HG02571 (cell line): ENCODE results near the gene MXI1.
A peak's percentile ranks its signal among the peaks of the same experiment; 100 is the strongest.

Experiments
- ATAC-seq: cut with Tn5 transposase; IDR thresholded peaks from one replicate; pipeline ENCODE4 v1.9.1; 2021; ENCODE audit warnings: mild to moderate bottlenecking, moderate library complexity; ENCODE audit not compliant: unreplicated experiment

MXI1 gene

DNA sequence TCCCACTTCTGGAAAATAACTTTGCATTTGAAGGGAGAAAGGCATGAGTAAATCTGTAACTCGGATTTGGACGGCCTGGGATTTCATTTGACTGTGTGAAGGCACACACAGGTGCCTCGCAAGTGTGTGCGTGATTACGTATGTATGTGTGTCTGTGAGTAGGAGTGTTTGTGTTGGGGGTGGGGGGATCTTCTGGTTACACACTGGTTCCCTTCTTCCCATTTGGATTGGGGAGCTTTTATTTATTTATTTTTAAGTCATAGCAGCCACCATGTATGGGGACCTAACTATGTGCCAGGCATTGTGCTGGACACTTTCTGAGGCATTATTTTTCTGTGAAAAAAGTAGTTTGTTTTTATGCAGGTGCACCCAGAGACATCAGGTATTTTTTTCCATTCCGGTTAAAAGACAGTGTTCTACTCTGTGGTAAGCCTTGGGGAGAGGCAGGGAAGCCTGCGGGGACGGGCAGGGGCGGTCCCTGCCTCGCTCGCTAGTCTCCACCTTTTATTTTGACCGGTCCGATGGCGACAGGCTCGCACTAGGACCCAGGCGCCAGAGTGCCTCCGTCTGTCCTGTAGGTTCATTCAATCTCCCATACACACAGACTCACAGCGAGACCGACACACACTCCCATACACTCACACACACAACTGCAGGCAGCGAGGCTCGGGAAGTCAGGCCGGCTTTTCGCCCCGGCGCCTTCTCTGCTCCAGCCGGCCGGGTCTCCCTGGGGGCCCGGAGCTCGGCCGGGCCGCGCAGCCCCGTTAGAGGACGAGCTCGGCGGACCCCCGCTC, at the start of gene MXI1:
MXI1 (plus strand) TSS at position 595 of the 794 bp plus-strand sequence. CDS start 204 bp downstream, outside the sequence.
- peak; percentile 50 for ATAC-seq

DNA sequence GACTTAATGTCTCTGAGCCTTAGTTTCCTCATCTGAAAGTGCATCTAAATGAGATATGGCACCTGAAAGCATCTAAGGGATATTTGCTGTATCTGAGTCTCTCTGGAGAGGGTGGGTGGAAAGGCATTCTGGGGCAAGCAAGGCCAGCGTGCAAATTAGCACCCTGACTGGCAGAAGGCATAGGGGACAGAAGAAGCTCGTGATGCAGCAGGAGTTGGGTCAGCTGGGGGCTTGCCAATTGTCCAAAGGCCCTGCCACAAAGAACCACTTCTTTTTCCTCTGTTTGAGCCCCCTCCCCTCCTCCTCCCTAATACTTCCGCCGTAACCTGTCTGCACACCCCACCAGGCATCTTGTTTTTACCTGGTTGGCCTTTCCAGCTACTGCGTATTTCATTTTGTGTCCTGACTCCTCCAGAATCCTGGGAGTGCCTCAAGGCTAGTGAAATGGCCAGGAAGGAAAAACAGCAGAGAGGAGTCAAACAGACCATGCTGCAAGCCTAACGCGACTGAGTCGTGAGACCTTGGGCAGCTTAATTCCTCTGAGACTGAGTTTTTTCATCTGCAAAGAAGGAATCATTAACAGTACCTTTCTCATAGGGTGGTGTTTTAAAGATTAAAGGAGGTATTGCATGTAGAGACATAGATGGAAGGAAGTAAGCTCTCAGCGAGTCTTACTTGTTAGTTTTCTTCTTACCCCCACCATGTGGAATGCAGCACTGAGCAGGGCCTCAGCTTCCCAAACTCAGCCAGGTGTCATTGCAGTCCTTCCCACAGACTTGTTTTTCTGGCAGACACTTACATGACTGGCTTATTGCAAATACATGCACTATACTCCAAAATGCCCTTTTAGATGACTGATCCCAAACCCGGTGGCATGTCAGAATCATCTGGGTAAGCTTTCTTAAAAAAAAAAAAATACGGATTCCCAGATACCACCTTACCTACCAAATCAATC, 49.1 kb upstream of the MXI1 start:
- no peak for ATAC-seq

DNA sequence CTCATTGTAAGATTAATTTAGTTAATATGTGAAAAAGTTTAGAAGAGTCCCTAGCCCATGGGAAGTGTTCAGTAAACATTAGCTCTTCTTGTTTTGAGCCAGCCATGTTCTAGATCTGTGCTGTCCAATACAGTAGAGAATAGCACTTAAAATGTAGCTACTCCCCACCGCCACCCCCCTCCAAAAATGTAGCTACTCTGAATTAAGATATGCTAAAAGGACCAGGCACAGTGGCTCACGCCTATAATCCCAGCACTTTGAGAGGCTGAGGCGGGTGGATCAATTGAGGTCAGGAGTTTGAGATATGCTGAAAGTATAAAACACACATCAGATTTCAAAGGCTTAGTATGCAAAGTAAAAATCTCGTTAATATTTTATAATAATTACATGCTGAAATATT, 47.3 kb upstream of the MXI1 start:
- no peak for ATAC-seq

DNA sequence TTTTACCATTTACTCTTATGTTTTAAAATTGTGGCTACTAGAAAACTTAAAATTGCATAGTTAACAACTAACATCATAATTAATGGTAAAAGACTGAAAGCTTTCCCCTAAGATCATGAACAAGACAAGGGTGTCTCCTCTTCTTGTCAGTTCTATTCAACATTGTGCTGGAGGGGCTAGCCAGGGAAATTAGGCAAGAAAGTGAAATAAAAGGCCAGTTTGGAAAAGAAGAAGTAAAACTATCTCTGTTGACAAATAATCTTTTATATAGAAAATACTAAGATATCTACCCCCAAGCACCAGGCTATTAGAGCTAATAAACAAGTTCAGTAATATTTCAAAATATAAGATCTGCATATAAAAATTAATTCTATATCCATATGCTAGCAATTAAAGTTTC, 46.9 kb upstream of the MXI1 start:
- ATAC-seq = no peak

DNA sequence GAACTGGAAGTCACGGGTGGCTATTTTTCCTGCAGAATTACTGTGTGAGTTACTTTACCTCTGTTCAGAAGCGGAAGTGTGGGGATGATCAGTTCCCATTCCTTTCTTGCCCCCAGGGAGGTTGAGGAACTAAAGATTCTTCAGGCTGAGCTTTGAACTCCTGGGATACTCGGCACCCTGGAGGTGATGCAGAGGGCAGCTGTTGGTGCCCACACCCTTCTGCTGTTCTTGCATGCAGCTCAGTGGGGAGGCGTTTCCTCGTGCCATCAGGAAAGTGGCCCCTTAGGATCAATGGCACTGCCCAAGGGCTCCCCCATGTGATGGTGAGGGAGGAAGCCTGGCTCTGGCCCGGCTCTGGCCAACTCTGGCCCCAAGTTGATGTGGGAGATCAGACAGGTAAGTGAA, 44.7 kb upstream of the MXI1 start:
- ATAC-seq = no peak

DNA sequence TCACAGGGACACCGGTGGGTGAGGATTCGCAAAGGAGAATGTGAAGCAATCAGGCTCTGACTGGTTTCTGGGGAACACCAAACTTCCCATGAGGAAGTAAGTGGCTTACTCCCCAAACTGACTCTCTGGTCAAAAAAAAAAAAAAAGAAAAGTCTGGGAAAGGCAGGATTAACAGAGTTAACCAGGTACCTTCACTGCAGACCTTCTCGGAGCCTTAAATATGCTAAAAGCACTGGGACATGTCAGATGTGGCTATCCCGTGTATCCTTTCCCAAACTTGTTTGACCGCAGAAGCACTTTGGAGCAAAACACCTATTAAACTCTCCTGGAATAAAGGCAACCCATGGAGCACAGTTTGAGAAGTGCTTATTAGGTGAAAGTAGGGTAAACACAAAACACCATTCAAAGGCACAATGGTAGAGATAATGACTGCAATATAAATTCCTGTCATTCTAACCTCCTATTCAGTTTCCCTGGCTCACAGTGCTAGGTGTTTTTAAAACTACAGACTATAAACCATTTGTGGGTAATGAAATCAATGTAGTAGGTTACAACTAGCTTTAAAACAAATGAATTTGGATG, 44.1 kb upstream of the MXI1 start:
- ATAC-seq = no peak

DNA sequence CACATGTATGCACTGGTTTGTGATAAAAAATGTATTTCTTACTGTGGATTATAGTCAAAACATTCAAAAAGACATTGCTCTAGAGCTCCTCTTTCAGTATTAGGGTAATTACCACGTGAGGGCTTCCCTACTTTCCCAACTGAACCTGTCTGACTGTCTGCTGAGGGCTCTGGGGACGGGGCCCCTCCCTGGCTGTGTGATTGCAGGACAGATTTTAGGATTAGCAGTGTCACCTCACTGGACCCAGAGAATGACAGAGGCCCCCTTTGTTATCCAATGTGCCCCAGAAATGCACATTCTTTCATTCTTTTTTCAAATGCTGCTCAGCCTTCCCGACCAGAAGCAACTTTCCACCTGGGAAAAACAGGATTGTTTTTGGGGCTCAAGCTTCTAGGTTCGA, 43.6 kb upstream of the MXI1 start:
- no peak for ATAC-seq

DNA sequence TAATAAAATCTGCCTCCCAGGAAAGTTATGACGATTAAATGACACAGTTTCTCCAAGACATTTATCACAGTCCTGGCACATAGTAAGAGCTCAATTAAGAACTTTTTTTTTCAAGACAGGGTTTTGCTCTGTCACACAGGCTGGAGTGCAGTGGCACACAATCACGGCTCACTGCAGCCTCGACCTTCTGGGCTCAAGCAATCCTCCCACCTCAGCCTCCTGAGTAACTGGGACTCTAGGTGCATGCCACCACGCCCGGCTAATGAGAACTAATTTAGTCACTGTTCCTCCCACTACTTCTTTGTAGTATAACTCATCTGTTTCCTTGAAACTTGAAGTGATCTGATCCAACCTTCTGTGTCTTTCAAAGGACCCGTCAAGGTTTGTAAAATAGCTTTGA, 42.2 kb upstream of the MXI1 start:
- no peak for ATAC-seq

DNA sequence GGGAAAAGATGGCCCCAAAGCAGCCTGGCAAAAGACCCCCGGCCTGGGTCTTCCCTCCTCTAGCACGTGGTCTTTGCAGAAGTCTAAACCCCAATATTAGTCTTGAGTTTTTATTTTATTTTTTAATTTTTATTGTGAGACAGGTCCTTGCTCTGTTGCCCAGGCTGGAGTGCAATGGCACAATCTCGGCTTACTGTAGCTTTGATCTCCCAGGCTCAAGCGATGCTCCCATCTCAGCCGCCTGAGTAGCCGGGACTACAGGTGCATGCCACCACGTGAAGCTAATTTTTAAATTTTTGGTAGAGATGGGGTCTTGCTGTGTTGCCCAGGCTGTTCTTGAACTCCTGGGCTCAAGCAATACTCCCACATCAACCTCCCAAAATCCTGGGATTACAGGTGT, 40.3 kb upstream of the MXI1 start:
- ATAC-seq = no peak

DNA sequence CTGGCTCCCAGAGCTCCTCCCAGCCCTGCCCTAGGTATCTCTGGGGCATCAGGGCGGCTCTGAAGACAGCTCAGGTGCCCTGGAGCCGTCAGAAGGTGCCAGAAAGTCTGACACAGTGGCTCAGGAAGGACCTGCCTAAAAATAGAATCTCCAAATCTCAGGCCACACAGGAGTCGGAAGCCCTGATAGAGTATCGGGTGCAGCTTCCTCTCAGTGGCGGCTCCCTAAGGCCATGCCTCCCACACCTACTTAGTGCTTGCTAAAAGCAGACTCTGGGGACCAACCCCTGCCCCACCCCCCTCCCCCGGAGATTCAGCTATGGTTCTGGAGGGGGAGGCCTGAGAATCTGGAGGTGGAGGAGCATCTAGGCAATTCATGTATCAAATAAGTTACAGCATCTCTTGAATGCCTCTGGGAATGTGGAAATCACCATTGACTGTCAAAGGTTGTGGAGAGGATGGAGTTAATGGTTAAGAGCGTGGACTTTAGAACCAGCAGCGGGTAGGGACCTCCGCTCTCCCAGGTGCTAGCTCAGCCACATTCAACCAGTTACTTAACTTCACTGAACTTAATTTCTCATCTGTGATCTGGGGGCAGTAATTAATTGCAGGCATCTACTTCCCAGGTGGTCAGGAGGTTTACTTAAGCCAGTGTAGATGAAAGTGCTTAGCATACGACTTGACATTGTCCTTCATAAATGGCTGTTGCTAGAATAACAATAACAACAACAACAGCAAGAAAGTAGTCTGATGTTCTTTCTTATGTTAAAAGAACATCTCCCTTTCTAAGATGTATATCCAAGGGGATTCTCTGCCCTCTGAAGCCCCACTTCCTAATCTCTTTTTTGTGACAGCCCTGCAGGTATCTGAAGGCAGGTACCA, 38.6 kb upstream of the MXI1 start:
- ATAC-seq = no peak

DNA sequence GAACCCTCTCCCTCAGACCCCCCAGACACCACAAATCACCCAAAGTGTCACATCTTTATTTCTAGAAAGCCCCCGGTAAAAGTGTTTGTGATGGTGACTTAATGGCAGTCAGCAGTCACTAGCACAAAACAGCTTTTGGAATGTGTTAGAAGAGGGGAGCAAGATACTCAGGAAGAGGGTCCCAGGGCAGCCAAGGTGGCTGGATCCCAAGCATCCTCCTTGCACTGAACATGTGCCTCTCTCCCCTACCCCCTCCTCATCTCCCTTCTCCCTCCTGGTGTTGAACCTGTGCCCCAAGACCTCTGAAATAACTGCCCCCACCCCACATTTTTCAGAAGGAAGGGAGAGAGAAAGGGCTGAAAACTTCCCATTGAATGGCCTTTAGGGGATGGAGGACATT, 37.8 kb upstream of the MXI1 start:
- no peak for ATAC-seq

DNA sequence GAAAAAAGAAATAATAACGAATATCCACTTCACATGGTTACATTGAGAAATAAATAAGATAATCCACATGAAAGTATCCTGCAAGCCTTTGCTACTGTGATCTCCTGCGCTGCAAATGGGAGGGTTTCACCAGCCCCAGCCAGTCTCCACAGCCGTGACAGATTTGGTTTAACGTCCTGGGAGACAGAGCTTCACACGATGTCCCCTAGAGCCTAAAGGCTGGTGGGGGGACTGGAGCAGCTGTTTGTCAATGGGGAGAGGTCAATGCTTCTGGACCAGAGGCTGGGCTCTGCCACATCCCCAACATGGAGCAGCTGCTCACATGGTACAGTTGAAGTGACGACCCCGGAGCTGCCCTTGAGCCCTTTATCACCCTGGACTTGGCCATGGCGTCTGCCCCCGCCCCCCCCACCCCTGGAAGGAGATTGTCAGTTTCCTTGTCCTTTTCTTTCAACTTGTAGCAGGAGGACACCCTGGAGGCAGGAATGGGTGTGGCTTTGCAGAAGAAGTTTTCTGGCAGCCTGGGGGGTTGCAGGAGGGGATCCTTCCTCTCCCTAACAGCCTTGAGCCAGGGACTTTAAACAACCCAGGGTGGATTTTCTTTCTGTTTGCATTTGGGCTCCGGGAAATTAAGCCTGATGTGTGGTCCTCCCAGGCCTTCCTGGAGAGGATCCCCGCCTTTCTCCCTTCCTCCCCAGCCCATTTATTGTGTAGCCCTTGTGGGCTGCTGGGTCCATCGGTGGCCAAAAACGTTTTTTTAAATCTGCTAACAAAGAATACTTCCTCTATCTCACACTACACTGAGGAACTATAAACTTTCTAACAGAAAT, 37.0 kb upstream of the MXI1 start:
- ATAC-seq = no peak

DNA sequence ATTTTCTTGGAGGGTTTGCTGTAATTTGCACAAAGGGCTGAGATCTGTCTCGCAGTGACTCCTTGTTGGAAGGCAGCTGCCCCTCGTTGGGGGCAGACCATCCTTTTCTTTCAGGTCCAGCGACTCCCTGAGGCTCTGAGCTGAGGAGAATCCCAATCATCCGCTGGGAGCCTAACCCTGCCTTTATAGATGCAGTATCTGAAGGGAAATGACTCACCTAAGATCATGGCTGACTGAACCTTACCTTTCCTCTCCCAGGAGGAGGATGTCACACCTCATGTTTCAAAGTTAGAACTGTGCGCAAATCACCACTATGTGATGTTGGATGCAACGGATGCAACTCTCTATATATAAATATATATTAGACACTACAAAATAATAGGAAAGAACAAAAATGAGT, 36.4 kb upstream of the MXI1 start:
- ATAC-seq = no peak

DNA sequence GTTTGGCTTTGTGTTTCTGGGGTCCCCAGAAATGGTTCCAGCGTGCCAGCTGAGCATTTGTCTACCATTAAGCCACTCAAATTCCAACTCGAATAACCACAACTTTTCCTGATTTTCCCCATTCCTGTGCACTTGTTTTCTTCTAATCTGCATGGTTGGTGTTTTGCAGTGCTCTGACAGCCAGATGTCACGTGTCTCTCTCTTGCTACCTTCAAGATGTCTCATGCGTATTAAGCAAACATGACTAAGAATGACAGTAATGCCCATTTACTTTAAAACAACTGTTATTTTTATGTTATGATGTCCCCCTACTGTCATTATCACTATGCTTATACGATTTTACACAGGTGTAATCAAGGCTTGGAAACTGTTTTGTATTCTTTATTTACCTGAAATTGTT, 35.2 kb upstream of the MXI1 start:
- ATAC-seq = no peak

DNA sequence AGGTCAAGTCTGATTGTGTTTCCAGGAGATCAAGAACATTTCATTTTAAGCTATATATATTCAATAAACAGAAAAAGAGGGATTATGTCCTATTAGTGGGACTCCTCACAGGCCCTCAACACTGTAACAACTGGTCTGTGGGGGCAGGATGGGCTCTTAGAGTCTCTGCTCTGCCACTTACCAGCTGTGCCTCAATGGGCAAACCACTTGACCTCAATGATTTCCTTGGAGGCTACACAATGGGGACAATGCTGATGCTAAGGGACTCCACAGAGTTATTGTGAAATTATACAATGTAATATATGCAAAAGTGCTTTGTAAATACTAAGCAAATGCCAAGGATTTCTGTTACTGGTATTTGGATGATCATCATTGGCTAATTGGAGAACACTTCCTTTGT, 33.2 kb upstream of the MXI1 start:
- ATAC-seq = no peak

DNA sequence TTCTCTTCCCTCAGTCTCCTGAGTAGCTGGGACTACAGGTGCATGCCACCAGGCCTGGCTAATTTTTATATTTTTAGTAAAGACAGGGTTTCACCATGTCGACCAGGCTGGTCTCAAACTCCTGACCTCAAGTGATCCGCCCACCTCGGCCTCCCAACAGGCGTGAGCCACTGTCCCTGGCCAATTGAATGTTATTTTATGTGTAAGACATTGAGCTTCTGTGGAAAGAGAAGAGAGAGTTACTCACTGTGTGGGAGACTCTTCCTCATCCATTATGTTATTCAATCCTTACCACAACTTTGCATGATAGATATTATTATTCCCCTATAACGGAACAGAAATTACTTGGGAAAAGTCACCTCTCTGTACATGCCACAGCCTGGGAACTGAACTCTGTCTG, 32.6 kb upstream of the MXI1 start:
- no peak for ATAC-seq

DNA sequence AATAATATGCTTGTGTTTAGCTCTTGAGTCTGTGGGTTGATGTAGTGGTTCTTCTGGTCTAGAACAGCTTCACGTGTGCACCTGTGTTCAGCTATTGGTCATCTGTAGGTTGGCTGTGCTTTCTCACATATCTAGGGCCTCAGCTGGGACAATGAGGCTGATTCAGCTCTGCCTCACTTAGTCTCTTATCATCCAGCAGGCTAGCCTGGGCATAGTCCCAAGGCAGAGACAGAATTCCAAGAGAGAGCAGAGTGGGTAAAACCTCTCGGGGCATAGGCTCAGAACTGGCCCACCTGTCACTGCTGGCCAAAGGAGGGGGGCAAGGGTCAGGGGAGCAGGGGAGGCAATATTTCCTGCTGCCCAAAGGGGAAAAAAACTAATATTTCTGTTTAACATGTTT, 32.0 kb upstream of the MXI1 start:
- ATAC-seq = no peak

DNA sequence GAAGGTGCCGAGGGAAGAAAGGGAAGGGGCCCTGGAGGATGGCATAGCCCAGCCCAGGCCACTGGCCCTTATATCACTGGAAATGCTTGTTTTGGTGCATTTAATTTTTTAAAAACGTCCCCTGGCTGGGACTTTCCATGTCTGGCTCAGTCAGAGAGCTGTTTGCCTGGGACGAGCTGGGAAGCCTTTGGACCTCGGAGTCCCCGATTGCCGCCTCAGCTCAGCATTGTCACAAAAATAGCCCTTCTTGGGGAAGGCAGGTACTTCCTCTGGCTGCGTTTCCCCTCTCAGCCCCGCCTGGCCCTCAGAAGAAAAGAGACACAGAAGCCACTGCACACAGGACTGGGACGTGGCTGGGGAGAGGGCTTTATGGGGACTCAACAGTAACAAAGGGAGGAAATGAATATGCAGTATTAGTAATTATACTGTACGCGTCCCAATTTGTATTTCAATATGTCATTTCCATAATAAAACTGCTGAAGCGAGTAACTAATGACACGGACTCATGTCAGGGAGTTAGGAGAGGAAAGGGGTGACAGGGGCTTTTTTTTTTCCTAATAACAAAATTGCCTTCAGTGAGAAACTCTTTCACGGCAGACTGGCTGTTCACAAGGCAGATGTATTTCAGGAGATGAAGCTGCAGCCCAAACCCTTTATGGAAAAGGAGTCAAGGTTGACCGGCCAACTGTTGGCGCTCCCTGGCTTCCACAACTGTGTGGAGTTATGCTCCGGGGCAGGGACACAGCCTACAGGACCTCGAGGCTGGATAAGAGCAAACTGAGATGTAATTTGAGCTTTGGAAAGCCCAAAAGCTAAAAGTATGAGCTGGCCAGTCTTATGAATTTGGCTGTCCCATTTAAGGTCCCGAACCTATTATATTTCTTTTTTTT, 31.0 kb upstream of the MXI1 start:
- ATAC-seq = no peak

DNA sequence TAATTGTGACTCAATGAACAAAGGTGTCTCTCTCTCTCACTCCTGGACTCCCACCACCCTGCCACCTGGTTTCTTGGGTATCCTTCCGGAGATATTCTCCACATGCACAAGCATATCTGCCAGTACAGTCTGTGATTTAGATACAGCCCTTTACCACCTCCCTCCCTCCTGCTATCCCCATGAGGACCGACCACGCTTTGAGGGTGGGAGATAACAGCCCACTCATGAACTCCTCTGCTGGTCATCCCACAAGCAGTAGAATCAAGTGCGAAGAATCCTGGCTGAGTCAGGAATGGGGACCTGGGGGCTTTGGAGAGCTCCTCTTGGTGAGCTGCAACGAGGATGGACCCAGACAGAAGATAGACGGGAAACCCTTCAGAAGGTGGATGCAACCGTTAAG, 28.2 kb upstream of the MXI1 start:
- no peak for ATAC-seq
